ENCODE measurements around the gene LILRA5.
"Not testable (repeated sequence)": the region's sequence is repeated elsewhere in the genome, so short reads cannot be mapped to it uniquely, and the experiment has no call there.

- TF ChIP-seq, protein P1, sequence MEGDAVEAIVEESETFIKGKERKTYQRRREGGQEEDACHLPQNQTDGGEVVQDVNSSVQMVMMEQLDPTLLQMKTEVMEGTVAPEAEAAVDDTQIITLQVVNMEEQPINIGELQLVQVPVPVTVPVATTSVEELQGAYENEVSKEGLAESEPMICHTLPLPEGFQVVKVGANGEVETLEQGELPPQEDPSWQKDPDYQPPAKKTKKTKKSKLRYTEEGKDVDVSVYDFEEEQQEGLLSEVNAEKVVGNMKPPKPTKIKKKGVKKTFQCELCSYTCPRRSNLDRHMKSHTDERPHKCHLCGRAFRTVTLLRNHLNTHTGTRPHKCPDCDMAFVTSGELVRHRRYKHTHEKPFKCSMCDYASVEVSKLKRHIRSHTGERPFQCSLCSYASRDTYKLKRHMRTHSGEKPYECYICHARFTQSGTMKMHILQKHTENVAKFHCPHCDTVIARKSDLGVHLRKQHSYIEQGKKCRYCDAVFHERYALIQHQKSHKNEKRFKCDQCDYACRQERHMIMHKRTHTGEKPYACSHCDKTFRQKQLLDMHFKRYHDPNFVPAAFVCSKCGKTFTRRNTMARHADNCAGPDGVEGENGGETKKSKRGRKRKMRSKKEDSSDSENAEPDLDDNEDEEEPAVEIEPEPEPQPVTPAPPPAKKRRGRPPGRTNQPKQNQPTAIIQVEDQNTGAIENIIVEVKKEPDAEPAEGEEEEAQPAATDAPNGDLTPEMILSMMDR (IDR thresholded peaks at IDR 0.05; ENCODE audit: insufficient read depth, low read depth, low read length), result not testable (repeated sequence)
- TF ChIP-seq EZH2 (IDR thresholded peaks at IDR 0.05; ENCODE audit: insufficient read depth, low read length), result not testable (repeated sequence)
Measured at GRCh38 chr19:54322934-54323333, 10.0 kb upstream of the LILRA5 start.
